GM18909 (cell line): ENCODE results near the gene DEPDC1B.
"Not testable (repeated sequence)": the region's sequence is repeated elsewhere in the genome, so short reads cannot be mapped to it uniquely, and the experiment has no call there.

Experiments
- ATAC-seq: cut with Tn5 transposase; IDR thresholded peaks from one replicate; pipeline ENCODE4 v1.9.1; 2021; ENCODE audit warnings: mild to moderate bottlenecking; ENCODE audit not compliant: unreplicated experiment, poor library complexity

DEPDC1B gene

DNA sequence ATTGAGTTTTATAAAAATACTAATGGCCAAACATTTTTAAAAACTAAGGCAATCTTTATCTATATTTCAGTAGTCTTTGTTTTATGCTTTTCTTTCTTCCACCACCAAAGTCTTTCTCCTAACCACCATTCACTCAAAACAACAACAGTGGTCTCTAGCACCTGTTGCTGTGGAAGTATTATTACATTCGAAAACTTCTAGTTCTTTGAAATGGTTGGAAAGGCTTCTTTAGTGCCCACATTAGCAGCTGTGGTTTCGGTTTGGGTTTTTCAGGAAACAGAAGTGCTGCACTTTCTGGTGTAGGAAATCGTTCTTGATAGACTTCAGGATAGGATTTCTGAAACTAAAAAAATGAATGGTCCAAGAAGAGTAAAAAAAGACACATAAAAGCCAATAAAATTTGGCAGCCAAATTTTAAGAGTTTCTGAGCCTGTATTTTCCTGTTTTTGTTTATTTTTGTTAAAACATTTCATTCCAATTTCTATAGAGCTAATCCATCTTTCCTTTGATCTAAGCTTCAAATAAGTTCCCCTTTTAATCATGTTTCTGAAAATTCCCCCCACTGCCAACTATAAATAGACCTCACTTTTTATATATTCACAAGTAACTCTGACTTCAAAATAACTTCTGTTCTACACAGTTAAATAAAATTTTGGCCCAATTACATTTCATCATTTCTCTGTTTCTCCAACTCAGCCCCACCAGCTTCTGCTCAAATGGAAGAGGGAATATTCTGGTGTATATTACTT, 102.2 kb downstream of the DEPDC1B start:
- ATAC-seq, result peak; percentile 80

DNA sequence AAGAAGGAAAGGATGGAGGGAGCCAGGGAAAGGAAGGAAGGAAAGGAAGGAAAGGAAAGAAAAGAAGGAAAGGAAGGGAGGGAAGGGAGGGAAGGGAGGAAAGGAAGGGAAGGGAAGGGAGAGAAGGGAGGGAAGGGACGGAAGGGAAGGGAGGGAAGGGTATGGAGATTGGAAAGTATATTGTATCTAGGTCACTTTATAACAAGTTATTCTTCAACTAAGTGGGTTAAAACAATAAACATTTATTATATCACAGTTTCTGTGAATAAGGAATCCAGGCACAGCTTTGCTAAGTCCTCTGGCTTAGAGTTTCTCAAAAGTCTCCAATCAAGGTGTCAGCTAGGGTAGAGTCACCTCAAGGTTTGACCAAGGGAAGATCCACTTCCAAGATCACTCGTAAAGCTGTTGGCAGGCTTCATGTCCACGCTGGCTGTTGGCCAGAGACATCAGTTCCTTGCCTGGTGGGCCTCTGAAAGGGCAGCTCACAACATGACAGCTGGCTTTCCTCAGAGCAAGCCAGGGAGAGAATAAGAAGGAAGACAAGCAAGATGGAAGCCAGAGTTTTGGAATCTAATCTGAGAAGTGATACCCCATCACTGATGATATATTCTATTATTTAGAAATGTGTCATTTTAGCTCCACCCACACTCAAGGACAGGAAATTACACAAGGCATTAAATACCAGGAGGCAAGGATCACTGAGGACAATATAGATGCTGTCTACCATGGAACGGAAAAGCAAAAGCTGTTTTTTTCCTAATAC, 105.1 kb downstream of the DEPDC1B start:
- no peak for ATAC-seq

GRCh38 chr5:60590172-60590571, 109.8 kb downstream of the DEPDC1B start:
- no peak for ATAC-seq

GRCh38 chr5:60587312-60587711, 112.7 kb downstream of the DEPDC1B start:
- not testable (repeated sequence) for ATAC-seq

DNA sequence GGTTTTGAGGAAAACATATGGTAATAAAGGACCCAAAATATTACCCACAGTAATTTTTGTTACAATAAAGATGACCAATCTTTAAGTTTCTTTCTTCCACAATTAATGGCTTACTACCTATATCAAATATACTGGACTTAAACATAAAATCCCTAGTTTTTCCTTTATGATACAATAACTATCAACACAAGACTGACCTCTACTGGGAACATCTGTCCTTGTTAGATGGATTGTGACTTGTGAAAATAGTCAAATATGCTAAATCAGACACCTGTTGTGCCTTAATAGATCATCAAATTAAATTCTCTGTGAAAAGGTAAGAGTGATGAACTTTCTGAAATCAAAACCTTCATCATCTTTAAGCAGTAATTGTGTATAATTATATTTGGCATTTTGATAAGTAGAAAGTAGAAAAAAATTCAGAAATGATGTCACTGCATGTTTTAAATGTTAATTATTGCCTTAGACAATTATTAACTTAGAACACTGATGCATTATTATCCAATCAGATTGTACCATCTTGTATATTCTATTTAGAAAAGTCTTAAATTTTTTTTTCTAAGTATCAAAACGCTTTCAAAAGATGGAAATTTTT, 113.6 kb downstream of the DEPDC1B start:
- ATAC-seq, result peak; percentile 50

- ATAC-seq, result no peak
Measured at GRCh38 chr5:60585618-60586017, 114.3 kb downstream of the DEPDC1B start.

GRCh38 chr5:60584304-60584703, 115.7 kb downstream of the DEPDC1B start:
- no peak for ATAC-seq

- ATAC-seq, result peak; percentile 45
Measured at GRCh38 chr5:60583616-60584015, 116.3 kb downstream of the DEPDC1B start.

- ATAC-seq, result no peak
Measured at GRCh38 chr5:60578315-60578714, 121.7 kb downstream of the DEPDC1B start.

DNA sequence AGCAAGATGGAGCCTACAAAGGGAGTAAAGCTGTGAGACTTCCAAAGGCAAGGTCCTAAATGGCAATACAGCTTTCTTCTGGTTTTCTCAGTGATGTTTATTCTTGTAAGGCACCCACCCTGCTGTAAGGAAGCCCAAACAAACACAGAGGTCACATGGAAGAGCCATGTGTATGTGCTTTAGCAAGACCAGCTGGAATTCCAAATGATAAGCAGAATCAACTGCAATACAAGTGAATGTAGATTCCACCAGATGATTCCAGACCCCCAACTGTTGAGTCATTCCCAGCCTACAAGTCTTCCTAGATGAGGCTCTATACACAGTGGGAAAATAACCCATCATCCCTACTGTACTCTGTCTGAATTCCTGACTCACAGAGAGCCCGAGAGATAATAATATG, 122.8 kb downstream of the DEPDC1B start:
- no peak for ATAC-seq

GRCh38 chr5:60576425-60576824, 123.5 kb downstream of the DEPDC1B start:
- ATAC-seq, result no peak

- ATAC-seq, result no peak
Measured at GRCh38 chr5:60568646-60569045, 131.3 kb downstream of the DEPDC1B start.

GRCh38 chr5:60563696-60564324, 136.2 kb downstream of the DEPDC1B start:
- ATAC-seq, result no peak

DNA sequence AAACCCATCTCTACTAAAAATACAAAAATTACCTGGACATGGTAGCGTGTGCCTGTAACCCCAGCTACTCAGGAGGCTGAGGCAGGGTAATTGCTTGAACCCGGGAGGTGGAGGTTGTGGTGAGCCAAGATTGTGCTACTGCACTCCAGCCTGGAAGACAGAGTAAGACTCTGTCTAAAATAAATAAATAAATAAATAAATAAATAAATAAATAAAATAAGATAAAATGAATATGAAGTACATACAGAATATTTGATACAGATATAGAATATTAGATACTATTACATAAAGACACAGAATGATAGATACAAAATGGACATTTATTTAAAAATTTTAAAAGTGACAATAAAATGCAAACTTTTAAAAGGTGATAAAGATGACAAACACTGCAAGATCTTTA, 146.7 kb downstream of the DEPDC1B start:
- ATAC-seq, result not testable (repeated sequence)

DNA sequence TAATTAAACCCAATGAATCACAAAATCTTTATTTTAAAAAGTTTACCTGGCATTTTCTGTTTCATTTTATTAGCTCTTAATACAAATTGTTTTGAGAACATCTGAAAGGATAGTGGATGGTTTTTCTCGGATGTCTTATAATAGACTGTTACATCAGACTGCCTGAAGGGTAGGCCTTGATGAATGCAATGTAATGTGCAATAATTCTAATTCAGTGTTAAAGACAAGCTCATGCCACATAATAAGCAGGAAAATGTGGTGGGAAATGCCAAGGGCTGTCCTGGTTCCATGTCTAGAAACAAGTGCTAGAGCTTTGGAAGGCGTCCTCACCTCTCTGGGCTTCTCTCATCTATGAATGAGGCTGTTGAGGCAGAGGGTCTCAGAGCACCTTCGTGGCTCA, 148.1 kb downstream of the DEPDC1B start:
- no peak for ATAC-seq

DNA sequence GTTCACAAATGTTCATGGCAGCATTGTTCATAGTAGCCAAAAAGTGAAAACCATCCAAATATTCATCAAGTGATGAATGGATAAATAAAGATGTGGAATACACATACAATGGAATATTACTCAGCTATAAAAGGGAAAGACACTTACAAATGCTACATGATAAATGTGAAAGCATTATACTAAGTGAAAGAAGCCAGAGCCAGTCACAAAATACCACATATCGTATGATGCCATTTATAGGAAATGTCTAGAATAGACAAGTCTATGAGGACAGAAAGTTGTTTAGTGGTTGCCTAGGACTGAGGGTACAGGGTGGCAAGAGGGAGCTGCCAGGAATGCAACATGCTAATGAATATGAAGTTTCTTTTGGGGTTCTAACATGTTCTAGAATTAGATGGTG, 148.7 kb downstream of the DEPDC1B start:
- ATAC-seq, result no peak

DNA sequence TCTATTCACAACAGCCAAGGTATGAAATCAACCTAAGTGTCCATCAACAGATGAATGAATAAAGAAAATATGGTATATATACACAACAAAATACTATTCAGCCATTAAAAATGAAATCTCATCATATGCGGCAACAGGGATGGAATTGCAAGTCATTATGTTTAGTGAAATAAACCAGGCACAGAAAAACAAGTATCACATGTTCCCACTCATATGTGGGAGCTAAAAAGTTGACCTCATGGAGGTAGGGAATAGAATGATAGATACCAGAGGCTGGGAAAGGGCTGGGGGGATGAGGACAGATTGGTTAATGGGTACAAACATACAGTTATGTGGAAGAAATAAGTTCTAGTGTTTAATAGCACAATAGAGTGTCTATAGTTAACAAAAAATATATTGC, 149.7 kb downstream of the DEPDC1B start:
- no peak for ATAC-seq

DNA sequence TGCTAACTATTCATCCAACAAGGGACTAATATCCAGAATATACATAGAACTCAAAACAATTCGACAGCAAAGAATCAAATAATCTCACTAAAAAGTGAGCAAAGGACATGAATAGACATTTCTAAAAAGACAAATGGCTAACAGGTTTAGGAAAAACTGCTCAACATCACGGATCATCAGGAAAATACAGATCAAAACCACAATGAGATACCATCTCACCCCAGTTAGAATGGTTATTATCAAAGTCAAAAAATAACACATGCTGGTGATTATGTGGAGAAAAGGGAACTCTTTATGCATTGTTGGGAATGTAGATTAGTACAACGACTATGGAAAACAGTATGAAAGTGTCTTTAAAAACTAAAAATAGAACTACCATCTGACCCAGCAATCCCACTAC, 150.1 kb downstream of the DEPDC1B start:
- ATAC-seq, result no peak
